ENCODE results near the gene CTNNA3.

Gene CTNNA3

DNA sequence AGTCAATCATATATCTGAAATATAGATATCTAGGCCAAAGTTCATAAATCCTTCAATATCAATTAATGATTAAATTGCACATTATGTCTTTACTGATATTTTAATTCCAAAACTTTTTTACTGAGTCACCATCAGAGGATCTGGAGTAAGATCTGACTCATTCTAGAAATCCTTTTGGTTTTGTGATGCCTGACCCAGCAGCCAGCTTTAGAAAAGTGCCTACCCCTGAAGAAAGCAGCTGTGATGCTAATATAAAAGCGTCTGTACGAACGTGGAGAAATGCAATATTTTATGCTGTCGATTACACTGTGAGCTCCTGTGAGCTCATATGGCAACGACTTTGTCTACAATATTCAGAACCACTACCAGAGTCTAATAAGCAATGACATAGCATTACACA lies 912.7 kb downstream of the CTNNA3 start:
- TF ChIP-seq, protein P1, sequence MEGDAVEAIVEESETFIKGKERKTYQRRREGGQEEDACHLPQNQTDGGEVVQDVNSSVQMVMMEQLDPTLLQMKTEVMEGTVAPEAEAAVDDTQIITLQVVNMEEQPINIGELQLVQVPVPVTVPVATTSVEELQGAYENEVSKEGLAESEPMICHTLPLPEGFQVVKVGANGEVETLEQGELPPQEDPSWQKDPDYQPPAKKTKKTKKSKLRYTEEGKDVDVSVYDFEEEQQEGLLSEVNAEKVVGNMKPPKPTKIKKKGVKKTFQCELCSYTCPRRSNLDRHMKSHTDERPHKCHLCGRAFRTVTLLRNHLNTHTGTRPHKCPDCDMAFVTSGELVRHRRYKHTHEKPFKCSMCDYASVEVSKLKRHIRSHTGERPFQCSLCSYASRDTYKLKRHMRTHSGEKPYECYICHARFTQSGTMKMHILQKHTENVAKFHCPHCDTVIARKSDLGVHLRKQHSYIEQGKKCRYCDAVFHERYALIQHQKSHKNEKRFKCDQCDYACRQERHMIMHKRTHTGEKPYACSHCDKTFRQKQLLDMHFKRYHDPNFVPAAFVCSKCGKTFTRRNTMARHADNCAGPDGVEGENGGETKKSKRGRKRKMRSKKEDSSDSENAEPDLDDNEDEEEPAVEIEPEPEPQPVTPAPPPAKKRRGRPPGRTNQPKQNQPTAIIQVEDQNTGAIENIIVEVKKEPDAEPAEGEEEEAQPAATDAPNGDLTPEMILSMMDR (IDR thresholded peaks at IDR 0.05; ENCODE audit: extremely low read depth, insufficient read depth, missing control alignments), result no peak
- in situ Hi-C loops (cut with MboI; ENCODE audit: low pct_unique_long_range_greater_than_20kb, low sequenced_read_pairs, unreplicated experiment), result no loop called here
- no peak for DNase-seq (ENCODE audit: low spot score)

DNA sequence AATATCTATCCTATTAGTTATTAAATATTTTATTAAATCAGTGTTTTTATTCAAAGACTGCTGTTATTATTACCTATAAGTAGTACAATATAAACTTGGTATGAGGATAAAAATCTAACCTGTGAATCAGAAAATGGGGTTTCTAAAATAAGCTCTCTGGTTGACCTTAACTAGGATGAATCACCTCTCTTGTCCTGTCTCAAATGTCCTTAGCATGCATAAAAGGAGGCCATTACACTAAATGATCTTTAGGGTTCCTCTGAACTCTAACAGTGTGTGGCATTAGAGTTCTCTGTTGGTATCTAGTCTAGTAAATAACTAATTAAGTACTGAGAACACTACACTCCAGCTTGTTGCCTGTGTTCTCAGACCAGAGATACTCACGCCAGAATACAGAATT lies 913.2 kb downstream of the CTNNA3 start:
- TF ChIP-seq, protein P1 (IDR thresholded peaks at IDR 0.05; ENCODE audit: extremely low read depth, insufficient read depth, missing control alignments), result no peak
- no peak for DNase-seq (ENCODE audit: low spot score)
- in situ Hi-C loops (cut with MboI; ENCODE audit: low pct_unique_long_range_greater_than_20kb, low sequenced_read_pairs, unreplicated experiment), result no loop called here

DNA sequence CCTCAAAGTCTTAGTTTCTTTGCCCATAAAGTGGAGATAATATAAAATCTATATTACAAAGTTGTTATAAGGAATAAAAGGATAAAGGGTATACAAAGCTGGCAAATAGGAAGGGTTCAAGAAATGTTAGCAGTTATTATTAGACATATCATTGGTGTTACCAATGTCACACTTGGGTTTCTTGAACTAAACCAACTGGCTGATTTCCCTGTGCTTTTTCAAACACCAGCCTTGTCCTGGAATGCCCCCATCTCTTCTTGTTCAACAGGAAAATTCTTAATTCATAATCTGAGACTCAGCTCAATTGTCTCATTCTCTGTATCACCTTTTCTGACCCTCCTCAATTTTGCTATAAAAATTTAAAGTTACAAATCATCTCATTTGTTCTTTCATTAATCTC lies 913.9 kb downstream of the CTNNA3 start:
- TF ChIP-seq, protein P1 (IDR thresholded peaks at IDR 0.05; ENCODE audit: extremely low read depth, insufficient read depth, missing control alignments), result no peak
- no peak for DNase-seq (ENCODE audit: low spot score)
- in situ Hi-C loops (cut with MboI; ENCODE audit: low pct_unique_long_range_greater_than_20kb, low sequenced_read_pairs, unreplicated experiment), result no loop called here

DNA sequence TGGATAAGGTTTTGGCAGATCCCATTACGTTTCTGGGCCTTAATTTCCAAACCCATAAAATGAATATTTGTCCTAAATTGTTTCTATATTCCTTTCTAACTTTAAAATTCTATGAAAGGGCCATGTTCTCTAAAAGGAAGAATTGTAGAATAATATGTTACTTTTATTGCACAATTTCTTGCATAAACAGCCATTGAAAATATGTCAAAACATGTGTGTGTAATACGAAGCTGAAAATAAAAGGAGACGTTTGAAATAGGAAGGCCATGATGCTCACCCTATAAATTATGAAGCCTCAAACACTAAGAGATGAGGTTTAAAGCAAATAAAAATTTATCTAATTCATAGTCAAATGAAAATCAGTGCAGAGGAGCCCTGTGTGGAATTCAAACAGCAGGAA lies 915.2 kb downstream of the CTNNA3 start:
- in situ Hi-C loops (cut with MboI; ENCODE audit: low pct_unique_long_range_greater_than_20kb, low sequenced_read_pairs, unreplicated experiment), result no loop called here
- no peak for DNase-seq (ENCODE audit: low spot score)
- TF ChIP-seq, protein P1 (IDR thresholded peaks at IDR 0.05; ENCODE audit: extremely low read depth, insufficient read depth, missing control alignments), result no peak

DNA sequence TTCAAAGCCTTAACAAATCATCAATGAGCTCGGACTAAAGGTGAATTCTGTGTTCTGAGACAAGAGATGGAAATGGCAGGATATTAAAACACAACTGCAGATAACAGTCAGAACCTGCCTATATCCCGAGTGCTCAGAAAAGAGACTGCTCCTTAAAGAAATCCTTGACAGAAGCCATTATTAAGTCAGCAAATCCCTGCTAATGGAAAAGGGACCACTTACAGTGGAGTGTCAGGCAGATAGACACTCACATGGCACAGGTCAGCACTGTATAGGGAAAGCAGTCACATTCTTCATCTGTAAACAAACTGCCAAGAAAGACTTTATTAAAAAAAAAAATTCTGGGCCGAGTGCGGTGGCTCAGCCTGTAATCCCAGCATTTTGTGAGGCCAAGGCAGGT lies 917.6 kb downstream of the CTNNA3 start:
- DNase-seq (ENCODE audit: low spot score), result no peak
- TF ChIP-seq, protein P1 (IDR thresholded peaks at IDR 0.05; ENCODE audit: extremely low read depth, insufficient read depth, missing control alignments), result no peak
- in situ Hi-C loops (cut with MboI; ENCODE audit: low pct_unique_long_range_greater_than_20kb, low sequenced_read_pairs, unreplicated experiment), result no loop called here

DNA sequence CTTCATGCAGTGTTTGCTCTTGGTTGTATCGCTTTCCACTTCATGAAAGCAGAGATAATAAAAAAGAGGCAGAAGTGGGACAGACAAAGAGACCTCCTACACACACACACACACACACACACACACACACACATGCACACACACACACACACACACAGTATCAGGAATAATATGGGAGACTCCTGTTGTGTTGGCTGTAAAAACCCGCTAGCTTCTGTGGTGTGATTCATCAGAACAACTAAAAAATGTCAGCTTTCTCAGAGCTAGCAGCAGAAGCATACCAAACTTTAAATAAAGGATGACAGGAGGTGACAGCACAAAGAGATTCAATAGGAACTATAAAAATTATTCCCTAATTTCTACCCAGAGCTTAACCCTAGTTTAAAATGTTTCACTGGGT lies 918.3 kb downstream of the CTNNA3 start:
- TF ChIP-seq, protein P1 (IDR thresholded peaks at IDR 0.05; ENCODE audit: extremely low read depth, insufficient read depth, missing control alignments), result no peak
- no peak for DNase-seq (ENCODE audit: low spot score)
- in situ Hi-C loops (cut with MboI; ENCODE audit: low pct_unique_long_range_greater_than_20kb, low sequenced_read_pairs, unreplicated experiment), result no loop called here

DNA sequence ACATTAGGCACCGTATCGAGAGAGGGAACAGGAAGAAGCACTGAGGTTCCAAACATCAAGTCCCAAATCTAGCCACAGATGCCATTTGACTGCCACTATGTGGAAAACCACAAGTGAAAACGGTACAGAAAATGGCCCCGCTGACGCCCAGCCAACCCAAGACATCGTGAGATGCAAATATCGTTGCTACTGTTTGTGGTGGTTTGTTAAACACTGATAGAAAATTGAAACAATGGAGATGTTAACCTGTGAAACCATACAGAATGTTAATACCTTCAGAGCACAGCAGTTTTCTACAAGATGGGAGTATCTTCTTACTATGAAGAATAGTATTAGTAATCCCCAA lies 922.5 kb downstream of the CTNNA3 start:
- TF ChIP-seq, protein P1 (IDR thresholded peaks at IDR 0.05; ENCODE audit: extremely low read depth, insufficient read depth, missing control alignments), result no peak
- in situ Hi-C loops (cut with MboI; ENCODE audit: low pct_unique_long_range_greater_than_20kb, low sequenced_read_pairs, unreplicated experiment), result no loop called here
- no peak for DNase-seq (ENCODE audit: low spot score)
